ENCODE data around the gene TOMM20L. TPM values are rescaled to one million over a fixed set of nuclear protein-coding genes. Genes with fewer than 3 reads are reported as not detected.
"Not testable (repeated sequence)": the region's sequence is repeated elsewhere in the genome, so short reads cannot be mapped to it uniquely, and the experiment has no call there.

Gene TOMM20L
- not detected for total RNA-seq

DNA sequence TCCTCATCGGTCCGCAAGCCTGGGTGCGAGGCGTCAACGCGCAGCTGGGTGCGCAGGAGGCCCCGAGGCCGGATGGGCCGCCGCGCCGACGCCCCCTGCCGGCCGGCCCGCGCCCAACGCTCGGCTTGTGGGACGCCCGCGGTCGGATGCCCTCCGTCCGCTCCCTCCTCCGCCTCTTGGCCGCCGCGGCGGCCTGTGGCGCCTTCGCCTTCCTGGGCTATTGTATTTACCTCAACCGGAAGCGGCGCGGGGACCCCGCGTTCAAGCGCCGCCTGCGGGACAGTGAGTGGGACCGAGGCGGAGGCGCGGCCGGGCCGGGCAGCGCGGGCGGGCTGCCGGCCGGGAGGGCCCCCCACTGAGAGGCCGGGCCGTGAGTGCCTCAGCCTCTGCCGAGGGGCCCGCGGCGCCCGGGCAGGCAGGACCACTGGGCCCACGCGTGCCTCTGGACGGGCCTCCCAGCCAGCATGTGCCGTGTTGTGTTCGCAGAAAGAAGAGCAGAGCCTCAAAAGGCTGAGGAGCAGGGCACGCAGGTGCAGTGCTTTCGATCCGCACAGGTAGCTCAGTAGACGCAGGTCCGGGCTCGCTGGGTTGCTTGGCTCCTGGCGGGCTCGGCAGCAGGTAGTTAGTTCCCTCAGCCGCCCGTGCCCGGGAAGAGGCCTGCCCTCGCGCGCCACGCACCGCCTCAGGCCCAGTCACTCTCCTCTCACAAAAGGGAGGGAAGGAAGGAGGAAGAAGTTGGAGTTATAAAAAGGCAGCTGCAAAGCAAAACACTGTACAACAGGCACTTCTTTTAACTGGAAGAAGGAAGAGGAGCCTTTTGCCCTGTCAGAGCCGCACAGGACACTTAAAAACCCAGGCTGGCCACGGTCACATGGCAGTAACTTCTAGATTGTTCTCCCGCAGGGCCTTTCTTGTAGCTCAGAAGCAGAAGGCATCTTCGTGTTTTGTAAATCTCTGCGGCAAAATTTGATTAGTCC, at the start of gene TOMM20L:
Gene TOMM20L, plus strand, starts transcription at position 119 of the 977 bp plus-strand sequence. Its CDS starts 28 bp downstream, at position 147.
- FAIRE-seq (no peak), DNase-seq (ENCODE audit: low spot score in 2 of 2) (peak; percentile 75 to 81)

- no peak for FAIRE-seq
These were observed 42.0 kb upstream of the TOMM20L start for GRCh38 chr14:58353516-58354299.

GRCh38 chr14:58354808-58355207, 40.9 kb upstream of the TOMM20L start:
- no peak for FAIRE-seq
- DNase-seq (ENCODE audit: low spot score in 2 of 2), result no peak

More at GRCh38 chr14:58353516-58354299, 42.0 kb upstream of the TOMM20L start:
- no peak for DNase-seq (ENCODE audit: low spot score in 2 of 2)

- FAIRE-seq (no peak), DNase-seq (ENCODE audit: low spot score in 2 of 2) (no peak)
These were observed 39.5 kb upstream of the TOMM20L start for GRCh38 chr14:58356268-58356667.

GRCh38 chr14:58362272-58362671, 33.5 kb upstream of the TOMM20L start:
- not testable (repeated sequence) for DNase-seq (ENCODE audit: low spot score in 2 of 2); FAIRE-seq

DNA sequence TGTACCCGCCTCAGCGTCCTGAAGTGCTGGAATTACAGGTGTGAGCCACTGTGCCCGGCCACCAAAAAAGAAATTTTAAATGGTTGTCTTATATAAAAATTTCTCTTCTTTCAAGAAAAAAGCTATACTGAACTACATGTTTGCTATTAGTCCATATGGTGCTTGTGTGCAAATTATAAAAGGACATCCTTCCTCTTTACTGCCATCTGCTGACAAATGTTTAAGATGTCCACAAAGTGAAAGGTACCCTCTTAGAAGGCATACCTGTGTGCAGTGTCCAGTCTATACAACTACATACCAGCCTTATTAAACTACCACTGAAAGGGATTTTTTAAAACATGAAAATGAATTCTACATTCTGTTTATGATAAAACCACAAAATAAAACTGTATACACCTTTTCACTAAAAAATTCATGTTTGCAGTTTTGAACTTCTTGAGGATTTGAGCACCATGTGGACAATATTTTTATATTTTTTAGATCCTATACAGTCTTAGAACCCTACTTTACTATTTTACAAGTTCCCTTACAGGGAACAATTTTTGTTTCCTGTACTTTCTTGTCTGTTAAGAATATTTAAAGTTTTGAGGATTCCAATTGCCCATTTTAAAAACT, 32.8 kb upstream of the TOMM20L start:
- FAIRE-seq (no peak), DNase-seq (ENCODE audit: low spot score in 2 of 2) (no peak)

- FAIRE-seq, result no peak
- DNase-seq (ENCODE audit: low spot score in 2 of 2), result no peak
These were observed 31.4 kb upstream of the TOMM20L start for GRCh38 chr14:58364316-58364715.

- FAIRE-seq, result no peak
- no peak for DNase-seq (ENCODE audit: low spot score in 2 of 2)
These were observed 28.4 kb upstream of the TOMM20L start for GRCh38 chr14:58367296-58367695.

DNA sequence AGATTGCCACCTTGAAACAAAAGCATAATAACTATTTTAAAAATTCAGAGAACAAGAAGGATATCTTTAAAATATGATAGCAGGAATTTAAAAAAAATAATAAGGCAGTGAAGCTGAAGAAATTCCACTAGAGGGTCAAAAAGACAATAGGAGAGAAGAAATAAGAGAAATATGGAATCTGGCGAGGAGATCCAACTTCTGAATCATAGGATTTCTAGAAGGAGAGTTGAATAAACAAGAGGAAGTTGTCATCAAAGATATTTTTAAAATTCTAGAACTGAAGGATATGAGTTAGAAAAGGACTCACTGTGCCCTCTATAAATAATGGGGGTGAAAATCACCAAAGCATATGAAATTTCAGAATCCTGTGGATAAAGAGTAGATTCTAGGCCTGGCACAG, 26.8 kb upstream of the TOMM20L start:
- peak; percentile 13 for FAIRE-seq

DNA sequence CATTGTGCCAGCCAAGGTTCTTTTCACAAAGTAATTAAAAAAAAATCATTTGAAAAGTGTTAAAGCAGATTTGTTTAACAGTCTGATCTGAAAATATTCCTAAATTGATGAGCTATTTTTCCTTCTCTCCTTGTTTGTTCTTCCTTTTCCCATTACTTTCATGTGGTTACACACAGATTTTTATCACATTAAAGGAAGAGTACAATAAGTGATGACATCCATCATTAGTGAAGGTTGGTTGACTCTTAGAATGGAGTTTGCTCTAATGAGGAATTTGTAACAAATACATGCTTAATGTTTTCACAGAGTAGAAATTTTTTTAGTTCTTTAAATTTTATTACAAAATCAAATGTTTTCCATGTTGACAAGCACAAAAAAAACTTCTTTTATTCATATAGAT, 18.9 kb upstream of the TOMM20L start:
- FAIRE-seq (no peak), DNase-seq (ENCODE audit: low spot score in 2 of 2) (no peak)

More for the DNA sequence above, 26.8 kb upstream of the TOMM20L start:
- no peak for DNase-seq (ENCODE audit: low spot score in 2 of 2)

DNA sequence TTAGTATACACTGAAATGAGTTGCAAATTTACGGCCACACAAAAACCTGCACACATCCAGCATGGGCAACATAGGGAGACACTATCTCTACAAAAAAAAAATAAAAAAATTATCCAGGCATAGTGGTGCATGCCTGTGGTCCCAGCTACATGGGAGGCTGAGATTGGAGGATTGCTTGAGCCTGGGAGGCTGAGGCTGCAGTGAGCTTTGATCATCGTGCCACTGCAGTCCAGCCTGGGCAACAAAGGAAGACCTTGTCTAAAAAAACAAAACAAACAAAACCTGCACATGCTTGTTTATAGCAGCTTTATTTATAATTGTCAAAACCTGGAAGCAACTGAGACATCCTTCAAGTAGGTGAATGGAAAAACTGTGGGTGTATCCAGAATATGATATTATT, 4.9 kb upstream of the TOMM20L start:
- FAIRE-seq, result no peak
- DNase-seq (ENCODE audit: low spot score in 2 of 2), result no peak

DNA sequence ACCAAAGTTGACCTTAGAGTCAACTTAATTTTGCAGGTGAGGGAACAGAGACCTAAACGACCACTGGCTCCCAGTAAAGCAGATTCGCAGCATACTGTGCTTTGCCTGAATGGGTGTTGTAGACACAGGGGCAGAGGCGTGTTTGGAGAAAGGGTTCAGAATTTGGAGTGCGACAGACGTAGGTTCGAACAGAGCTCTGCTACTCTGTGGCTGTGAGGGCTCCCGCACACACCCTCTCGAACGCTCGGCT, 243 bp upstream of the TOMM20L start:
- FAIRE-seq, result no peak
- no peak for DNase-seq (ENCODE audit: low spot score in 2 of 2)

- FAIRE-seq (no peak), DNase-seq (ENCODE audit: low spot score in 2 of 2) (no peak)
These were observed 1.4 kb downstream of the TOMM20L start for GRCh38 chr14:58397156-58397555.

DNA sequence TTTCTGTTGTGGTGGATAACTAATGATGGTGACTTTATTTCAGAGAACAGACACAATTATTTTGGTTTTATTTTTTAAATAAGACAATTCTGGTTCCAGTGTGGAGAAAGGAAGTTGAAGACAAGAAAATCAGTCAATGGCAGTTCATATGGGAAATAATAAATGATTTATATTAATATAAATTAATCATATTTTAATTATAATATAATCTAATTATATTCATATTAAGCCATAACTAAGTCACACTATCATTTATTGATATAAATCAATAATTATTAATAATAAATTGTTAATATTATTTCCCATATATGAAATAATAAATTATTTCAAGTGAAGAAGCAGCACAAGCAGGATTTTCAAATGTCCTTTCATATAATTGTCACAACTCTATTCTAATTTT, 2.8 kb downstream of the TOMM20L start:
- no peak for DNase-seq (ENCODE audit: low spot score in 2 of 2)
- no peak for FAIRE-seq

- DNase-seq (ENCODE audit: low spot score in 2 of 2) (no peak), FAIRE-seq (no peak)
These were observed 3.2 kb downstream of the TOMM20L start for GRCh38 chr14:58398895-58399294.

GRCh38 chr14:58401587-58401986, 5.9 kb downstream of the TOMM20L start:
- FAIRE-seq, result no peak

GRCh38 chr14:58408681-58409215, 13.0 kb downstream of the TOMM20L start:
- DNase-seq (ENCODE audit: low spot score in 2 of 2) (no peak), FAIRE-seq (peak; percentile 98)

More at GRCh38 chr14:58401587-58401986, 5.9 kb downstream of the TOMM20L start:
- DNase-seq (ENCODE audit: low spot score in 2 of 2), result no peak

DNA sequence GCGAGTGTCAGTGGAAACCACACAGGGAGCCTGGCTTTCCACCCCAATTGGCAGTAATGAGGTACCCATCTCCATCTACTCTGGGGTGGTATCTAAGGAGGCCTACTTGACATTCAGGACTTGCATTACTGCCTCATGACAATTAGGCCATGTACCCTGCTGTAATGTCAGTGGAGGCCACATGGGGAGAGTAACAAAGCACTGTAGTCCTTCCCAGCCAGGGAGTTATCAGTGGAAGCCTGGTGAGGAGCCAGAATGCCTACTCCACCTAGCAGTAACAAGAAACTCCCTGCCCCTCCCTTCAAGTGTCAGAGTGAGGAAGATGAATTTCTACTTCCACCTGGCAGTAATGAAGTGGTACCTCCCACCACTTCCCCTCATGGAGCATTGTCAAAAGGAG, 19.1 kb downstream of the TOMM20L start:
- FAIRE-seq, result no peak
- DNase-seq (ENCODE audit: low spot score in 2 of 2), result no peak

DNA sequence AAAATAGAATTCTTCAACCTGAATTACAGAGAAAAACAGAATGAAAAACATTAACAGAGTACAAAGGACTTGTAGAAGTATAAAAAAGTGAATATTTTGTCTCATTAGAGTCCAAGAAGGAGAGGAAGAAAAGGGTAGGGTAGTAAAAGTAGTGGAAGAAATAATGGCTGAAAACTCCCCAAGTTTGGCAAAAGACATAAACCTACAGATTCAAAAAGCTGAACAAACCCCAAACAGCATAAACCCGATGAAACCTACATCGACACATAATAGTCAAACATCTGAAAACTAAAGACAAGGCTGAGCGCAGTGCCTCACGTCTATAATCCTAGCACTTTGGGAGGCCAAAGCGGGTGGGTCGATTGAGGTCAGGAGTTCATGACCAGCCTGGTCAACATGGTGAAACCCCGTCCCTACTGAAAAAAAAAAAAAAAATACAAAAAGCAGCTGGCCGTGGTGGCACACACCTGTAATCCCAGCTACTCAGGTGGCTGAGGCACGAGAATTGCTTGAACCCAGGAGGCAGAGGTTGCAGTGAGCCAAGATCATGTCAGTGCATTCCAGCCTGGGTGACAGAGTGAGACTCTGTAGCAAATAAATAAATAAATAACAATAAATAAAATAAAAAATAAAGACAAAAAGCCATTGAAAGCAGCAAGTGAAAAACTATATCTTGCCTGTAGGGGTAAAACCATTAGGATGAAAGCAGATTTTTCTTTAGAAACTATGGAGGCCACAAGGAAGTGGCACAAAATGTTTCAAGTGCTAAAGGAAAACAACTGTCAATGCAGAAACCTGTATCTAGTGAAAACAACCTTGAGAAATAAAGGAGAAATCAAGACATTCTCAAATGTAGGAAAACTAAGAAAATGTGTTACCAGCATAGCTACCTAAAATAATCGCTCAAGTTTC, 20.2 kb downstream of the TOMM20L start:
- DNase-seq (ENCODE audit: low spot score in 2 of 2), result no peak
- FAIRE-seq, result no peak

GRCh38 chr14:58416934-58417333, 21.2 kb downstream of the TOMM20L start:
- not testable (repeated sequence) for FAIRE-seq; DNase-seq (ENCODE audit: low spot score in 2 of 2)

Measured in frontal cortex (tissue), 4 donors.